Suprapubic skin (tissue), 4 donors: ENCODE data around the gene TSPAN15. TPM values are rescaled to one million over a fixed set of nuclear protein-coding genes. Genes with fewer than 3 reads are reported as not detected.

Source experiments
- DNase-seq, 2 donors: peaks; one replicate each; pipeline ENCODE4 v3.0.0-alpha.2; 2019; ENCODE audit warnings: low spot score in 2 of 2
- H3K27ac ChIP-seq: fragments of 200-600 bp; sonication (generic); one replicate; pipeline ENCODE4 v1.5.1; 2019
- H3K27me3 ChIP-seq: fragments of 200-600 bp; sonication (generic); one replicate; pipeline ENCODE4 v1.5.1; 2019
- H3K36me3 ChIP-seq: fragments of 200-600 bp; sonication (generic); one replicate; pipeline ENCODE4 v1.5.1; 2019
- H3K4me1 ChIP-seq: fragments of 200-600 bp; sonication (generic); one replicate; pipeline ENCODE4 v1.5.1; 2019
- H3K4me3 ChIP-seq: fragments of 200-600 bp; sonication (generic); one replicate; pipeline ENCODE4 v1.5.1; 2019; ENCODE audit warnings: mild to moderate bottlenecking
- H3K9me3 ChIP-seq: fragments of 200-600 bp; sonication (generic); one replicate; pipeline ENCODE4 v1.5.1; 2019
- EP300 ChIP-seq: sonication (generic); formaldehyde crosslinking; IDR thresholded peaks from one replicate; pipeline ENCODE4 v1.6.1; 2017; ENCODE audit warnings: antibody characterized with exemption
- POLR2A ChIP-seq, 2 donors: fragments of 450-650 bp; IDR thresholded peaks; one replicate each; pipeline ENCODE4 v1.6.1; 2017; ENCODE audit warnings: antibody characterized with exemption in 2 of 2, mild to moderate bottlenecking in 2 of 2, moderate library complexity in 2 of 2
- POLR2AphosphoS5 ChIP-seq, 3 donors: sonication (generic); formaldehyde crosslinking; IDR thresholded peaks; one replicate each; pipeline ENCODE4 v1.6.1; 2017; ENCODE audit warnings: antibody characterized with exemption in 3 of 3
- WGBS: methylation state at CpG from one replicate; pipeline ENCODE4 v1.1.5; 2018; 5-methylcytosine and 5-hydroxymethylcytosine counted together
- total RNA-seq, 4 donors: library from RNA; depleted of rRNA; stranded (reverse); fragments of >200 nt; gene quantifications; one replicate each; pipeline ENCODE4 v1.1.0, GENCODE V29; 2016
- TF ChIP-seq, protein P1 (sequence below), 2 donors: fragments of 200-600 bp in 1 of 2; fragments of 450-650 bp in 1 of 2; sonication (generic) in 1 of 2; IDR thresholded peaks; one replicate each; pipeline ENCODE4 v1.5.1; 2016 to 2019; ENCODE audit warnings: antibody characterized with exemption in 2 of 2, mild to moderate bottlenecking in 1 of 2, moderate library complexity in 1 of 2

Gene TSPAN15
- total RNA-seq, 4 donors from 2014 or later: 4.0 to 18.1 (median 11.7) TPM

DNA sequence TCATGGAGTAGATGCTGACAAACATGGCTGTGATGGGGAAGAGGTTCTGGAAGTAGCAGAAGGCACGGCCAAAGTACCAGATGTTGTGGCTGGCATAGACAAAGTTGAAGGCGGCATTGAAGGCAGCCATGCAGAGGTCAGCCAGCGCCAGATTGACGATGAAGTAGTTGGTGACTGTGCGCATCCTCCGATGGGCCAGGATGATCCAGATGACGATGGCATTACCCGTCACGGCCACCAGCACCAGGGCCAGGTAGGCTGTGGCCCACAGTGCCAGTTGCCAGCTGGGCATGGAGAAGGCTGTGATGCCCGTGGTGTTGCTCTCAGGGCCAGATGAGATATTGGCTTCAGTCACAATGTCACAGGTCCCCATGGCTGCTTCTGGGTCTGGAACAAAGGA, 35.3 kb upstream of the TSPAN15 start:
- peaks cover 4% of the 10 kb centered on the region for H3K4me1 ChIP-seq
- WGBS: 80% methylated on average over 7 of the region's 10 CpGs
- TF ChIP-seq POLR2AphosphoS5 (IDR thresholded peaks at IDR 0.05): no peak
- TF ChIP-seq, protein P1, sequence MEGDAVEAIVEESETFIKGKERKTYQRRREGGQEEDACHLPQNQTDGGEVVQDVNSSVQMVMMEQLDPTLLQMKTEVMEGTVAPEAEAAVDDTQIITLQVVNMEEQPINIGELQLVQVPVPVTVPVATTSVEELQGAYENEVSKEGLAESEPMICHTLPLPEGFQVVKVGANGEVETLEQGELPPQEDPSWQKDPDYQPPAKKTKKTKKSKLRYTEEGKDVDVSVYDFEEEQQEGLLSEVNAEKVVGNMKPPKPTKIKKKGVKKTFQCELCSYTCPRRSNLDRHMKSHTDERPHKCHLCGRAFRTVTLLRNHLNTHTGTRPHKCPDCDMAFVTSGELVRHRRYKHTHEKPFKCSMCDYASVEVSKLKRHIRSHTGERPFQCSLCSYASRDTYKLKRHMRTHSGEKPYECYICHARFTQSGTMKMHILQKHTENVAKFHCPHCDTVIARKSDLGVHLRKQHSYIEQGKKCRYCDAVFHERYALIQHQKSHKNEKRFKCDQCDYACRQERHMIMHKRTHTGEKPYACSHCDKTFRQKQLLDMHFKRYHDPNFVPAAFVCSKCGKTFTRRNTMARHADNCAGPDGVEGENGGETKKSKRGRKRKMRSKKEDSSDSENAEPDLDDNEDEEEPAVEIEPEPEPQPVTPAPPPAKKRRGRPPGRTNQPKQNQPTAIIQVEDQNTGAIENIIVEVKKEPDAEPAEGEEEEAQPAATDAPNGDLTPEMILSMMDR (IDR thresholded peaks at IDR 0.05): no peak
- no peak for TF ChIP-seq POLR2A (IDR thresholded peaks at IDR 0.05)
- no peak for TF ChIP-seq EP300
- no peaks in the 10 kb centered on the region for H3K36me3 ChIP-seq
- no peak overlapping the region for H3K4me3 ChIP-seq
- H3K9me3 ChIP-seq: no peaks in the 10 kb centered on the region
- H3K27me3 ChIP-seq: no peaks in the 10 kb centered on the region
- H3K27ac ChIP-seq: no peak overlapping the region
- DNase-seq: no peak

- Histone ChIP-seq H3K27me3 (no peaks in the 10 kb centered on the region), H3K9me3 (no peaks in the 10 kb centered on the region), H3K4me1 (no peaks in the 10 kb centered on the region), H3K27ac (no peak within 1 kb of the TSS), H3K36me3 (no peaks in the 10 kb centered on the region), H3K4me3 (no peak within 1 kb of the TSS)
- 45% methylated on average over 6 of the region's 10 CpGs for WGBS
- TF ChIP-seq POLR2A (IDR thresholded peaks at IDR 0.05) (no peak), EP300 (no peak), POLR2AphosphoS5 (IDR thresholded peaks at IDR 0.05) (no peak)
- TF ChIP-seq, protein P1 (IDR thresholded peaks at IDR 0.05): no peak
- no peak for DNase-seq
Measured at GRCh38 chr10:69416695-69417094, 34.6 kb upstream of the TSPAN15 start, which contains the start of gene TACR2. Gene TACR2, minus strand, starts transcription at chr10:69416918. Its CDS starts 595 bp downstream, at chr10:69416323.

DNA sequence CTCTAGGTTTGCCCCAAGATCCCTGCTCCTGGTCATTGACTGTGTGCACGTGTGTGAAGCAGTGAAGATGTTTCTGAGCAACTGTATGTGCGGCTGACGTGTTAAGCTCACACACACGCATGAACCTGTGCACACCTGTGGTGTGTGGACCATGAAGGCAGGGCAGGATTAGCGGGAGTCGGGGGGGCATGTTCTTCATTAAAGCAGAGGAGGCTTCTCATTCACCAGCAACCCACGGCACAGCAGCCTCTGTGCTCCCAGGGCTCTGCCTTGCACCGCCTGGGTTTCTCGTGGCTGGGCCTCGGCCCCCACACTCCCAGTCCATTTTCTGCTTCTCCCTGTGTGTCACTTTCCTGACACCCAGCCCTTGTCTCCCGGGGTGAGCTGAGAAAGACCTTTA, 33.7 kb upstream of the TSPAN15 start:
- no peaks in the 10 kb centered on the region for H3K9me3 ChIP-seq
- TF ChIP-seq EP300: no peak
- no peak for TF ChIP-seq POLR2AphosphoS5 (IDR thresholded peaks at IDR 0.05)
- no peak for TF ChIP-seq POLR2A (IDR thresholded peaks at IDR 0.05)
- TF ChIP-seq, protein P1 (IDR thresholded peaks at IDR 0.05): no peak
- DNase-seq: no peak
- no peaks in the 10 kb centered on the region for H3K4me1 ChIP-seq
- no peak overlapping the region for H3K4me3 ChIP-seq
- no peak overlapping the region for H3K27ac ChIP-seq
- H3K36me3 ChIP-seq: no peaks in the 10 kb centered on the region
- 92% methylated on average over 11 of the region's 11 CpGs for WGBS
- H3K27me3 ChIP-seq: no peaks in the 10 kb centered on the region

- Histone ChIP-seq H3K27ac (no peak overlapping the region), H3K36me3 (no peaks in the 10 kb centered on the region), H3K9me3 (no peaks in the 10 kb centered on the region), H3K27me3 (no peaks in the 10 kb centered on the region), H3K4me3 (no peak overlapping the region), H3K4me1 (no peaks in the 10 kb centered on the region)
- 81% methylated on average over 8 of the region's 8 CpGs for WGBS
- no peak for DNase-seq
- TF ChIP-seq POLR2AphosphoS5 (IDR thresholded peaks at IDR 0.05) (no peak), POLR2A (IDR thresholded peaks at IDR 0.05) (no peak), EP300 (no peak)
- TF ChIP-seq, protein P1 (IDR thresholded peaks at IDR 0.05): no peak
Measured at GRCh38 chr10:69418052-69418752, 33.1 kb upstream of the TSPAN15 start.

DNA sequence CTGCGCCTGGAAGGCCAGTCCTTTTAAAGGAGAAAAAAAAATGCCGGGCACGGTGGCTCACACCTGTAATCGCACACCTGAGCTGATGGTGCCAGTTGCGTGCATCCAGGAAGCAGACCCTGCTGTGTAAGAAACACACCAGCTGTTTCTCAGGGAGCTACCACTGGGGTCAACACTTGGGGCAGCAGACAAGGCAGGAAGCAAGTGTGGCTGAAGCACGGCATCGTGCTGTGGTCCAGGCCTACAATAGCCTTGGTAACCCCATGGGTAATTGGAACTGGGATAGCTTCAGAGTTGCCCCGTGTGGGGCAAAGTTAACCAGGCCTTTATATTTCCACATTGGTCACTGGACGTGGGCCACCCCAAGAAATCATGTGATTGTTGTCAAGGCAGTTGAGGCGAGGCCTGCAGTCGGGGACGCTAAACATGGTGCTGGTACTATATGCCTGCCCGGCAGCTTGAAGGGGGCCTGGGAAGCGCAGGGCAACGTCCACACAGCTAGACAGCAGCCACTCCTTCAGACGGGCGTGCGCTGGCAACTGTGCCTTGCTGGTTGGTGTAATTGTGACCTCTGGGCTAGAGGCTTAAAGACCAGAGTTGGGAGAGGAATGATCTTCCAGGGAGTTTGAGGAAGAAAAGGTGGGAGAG, 32.0 kb upstream of the TSPAN15 start:
- no peaks in the 10 kb centered on the region for H3K9me3 ChIP-seq
- H3K36me3 ChIP-seq: no peaks in the 10 kb centered on the region
- H3K4me3 ChIP-seq: no peak overlapping the region
- no peaks in the 10 kb centered on the region for H3K27me3 ChIP-seq
- TF ChIP-seq EP300 (no peak), POLR2AphosphoS5 (IDR thresholded peaks at IDR 0.05) (no peak), POLR2A (IDR thresholded peaks at IDR 0.05) (no peak)
- TF ChIP-seq, protein P1 (IDR thresholded peaks at IDR 0.05): no peak
- no peak overlapping the region for H3K27ac ChIP-seq
- WGBS: 93% methylated on average over 18 of the region's 18 CpGs
- peak in 1 of 2 donors; percentile 35 for DNase-seq
- H3K4me1 ChIP-seq: peaks cover 3% of the 10 kb centered on the region
